ENCODE data around the gene IGFBP7.

IGFBP7 gene

GRCh38 chr4:57122959-57123358 lies 12.8 kb upstream of the IGFBP7 start:
- no peak for TF ChIP-seq CTCF (IDR thresholded peaks at IDR 0.05)
- H3K36me3 ChIP-seq, result no peaks in the 10 kb centered on the region
- intact Hi-C loops (cut with DNase I; ENCODE audit: low total_unique reads), result no loop called here

GRCh38 chr4:57119054-57119651 lies 9.0 kb upstream of the IGFBP7 start:
- peaks cover 0 to 6% (median 0%) of the 10 kb centered on the region in 3 donors for H3K9me3 ChIP-seq
- DNase-seq, result peak; percentile 69 to 91
- peak overlapping the region; percentile 22 to 50 for H3K4me3 ChIP-seq
- peak overlapping the region; percentile 82 to 88 for H3K27ac ChIP-seq
- H3K27me3 ChIP-seq, result no peaks in the 10 kb centered on the region
- intact Hi-C loops (cut with DNase I; ENCODE audit: low total_unique reads), result no loop called here
- H3K4me1 ChIP-seq, result peaks cover 0 to 44% (median 39%) of the 10 kb centered on the region in 4 donors
- no peak for TF ChIP-seq CTCF (IDR thresholded peaks at IDR 0.05)
- no peaks in the 10 kb centered on the region for H3K36me3 ChIP-seq

More at GRCh38 chr4:57122959-57123358, 12.8 kb upstream of the IGFBP7 start:
- Histone ChIP-seq H3K9me3 (peaks cover 0 to 6% (median 0%) of the 10 kb centered on the region in 3 donors), H3K4me1 (peaks cover 0 to 20% (median 16%) of the 10 kb centered on the region in 4 donors), H3K4me3 (no peak overlapping the region), H3K27ac (no peak overlapping the region), H3K27me3 (no peaks in the 10 kb centered on the region)
- no peak for DNase-seq

- intact Hi-C loops (cut with DNase I; ENCODE audit: low total_unique reads), result no loop called here
- Histone ChIP-seq H3K27me3 (no peaks in the 10 kb centered on the region), H3K9me3 (no peaks in the 10 kb centered on the region), H3K36me3 (no peaks in the 10 kb centered on the region), H3K27ac (peak overlapping the region; percentile 82 to 88), H3K4me1 (peaks cover 0 to 53% (median 43%) of the 10 kb centered on the region in 4 donors), H3K4me3 (no peak overlapping the region)
- no peak for DNase-seq
- TF ChIP-seq CTCF (IDR thresholded peaks at IDR 0.05), result no peak
Observed at GRCh38 chr4:57117491-57117890, 7.3 kb upstream of the IGFBP7 start.

GRCh38 chr4:57116245-57116644 lies 6.1 kb upstream of the IGFBP7 start:
- peaks cover 0 to 65% (median 53%) of the 10 kb centered on the region in 4 donors for H3K4me1 ChIP-seq
- DNase-seq, result no peak
- H3K4me3 ChIP-seq, result no peak overlapping the region

GRCh38 chr4:57114973-57115372 lies 4.8 kb upstream of the IGFBP7 start:
- no peak for DNase-seq
- Histone ChIP-seq H3K36me3 (no peaks in the 10 kb centered on the region), H3K27ac (peak overlapping the region in 1 of 2 donors; percentile 82), H3K4me3 (no peak overlapping the region), H3K9me3 (no peaks in the 10 kb centered on the region), H3K4me1 (peaks cover 0 to 61% (median 51%) of the 10 kb centered on the region in 4 donors), H3K27me3 (no peaks in the 10 kb centered on the region)
- intact Hi-C loops (cut with DNase I; ENCODE audit: low total_unique reads), result no loop called here
- no peak for TF ChIP-seq CTCF (IDR thresholded peaks at IDR 0.05)

More at GRCh38 chr4:57116245-57116644, 6.1 kb upstream of the IGFBP7 start:
- no peaks in the 10 kb centered on the region for H3K9me3 ChIP-seq
- no peaks in the 10 kb centered on the region for H3K36me3 ChIP-seq
- intact Hi-C loops (cut with DNase I; ENCODE audit: low total_unique reads), result no loop called here
- H3K27me3 ChIP-seq, result no peaks in the 10 kb centered on the region
- TF ChIP-seq CTCF (IDR thresholded peaks at IDR 0.05), result no peak
- H3K27ac ChIP-seq, result peak overlapping the region; percentile 82 to 88
